ENCODE results near the gene MRPS30.
"Not testable (repeated sequence)": the region's sequence is repeated elsewhere in the genome, so short reads cannot be mapped to it uniquely, and the experiment has no call there.

The MRPS30 gene

GRCh38 chr5:44783634-44784315 is 25.0 kb upstream of the MRPS30 start:
- no peak for DNase-seq (ENCODE audit: low read depth)
- TF ChIP-seq CTCF (conservative IDR thresholded peaks at IDR 0.05; ENCODE audit: low read depth, low read length) = no peak
- no peak overlapping the region for H3K4me3 ChIP-seq (ENCODE audit: low read length)

GRCh38 chr5:44787731-44788130 is 21.0 kb upstream of the MRPS30 start:
- no peak for TF ChIP-seq CTCF (conservative IDR thresholded peaks at IDR 0.05; ENCODE audit: low read depth, low read length)

GRCh38 chr5:44789372-44789995 is 19.3 kb upstream of the MRPS30 start:
- H3K4me3 ChIP-seq (ENCODE audit: low read length); DNase-seq (ENCODE audit: low read depth): not testable (repeated sequence)

More at GRCh38 chr5:44787731-44788130, 21.0 kb upstream of the MRPS30 start:
- DNase-seq (ENCODE audit: low read depth) = no peak
- H3K4me3 ChIP-seq (ENCODE audit: low read length) = no peak overlapping the region

GRCh38 chr5:44792031-44792673 is 16.6 kb upstream of the MRPS30 start:
- DNase-seq (ENCODE audit: low read depth) = not testable (repeated sequence)

GRCh38 chr5:44794371-44794770 is 14.4 kb upstream of the MRPS30 start:
- TF ChIP-seq CTCF (conservative IDR thresholded peaks at IDR 0.05; ENCODE audit: low read depth, low read length) = no peak
- H3K4me3 ChIP-seq (ENCODE audit: low read length) = no peak overlapping the region
- DNase-seq (ENCODE audit: low read depth) = no peak

More at GRCh38 chr5:44792031-44792673, 16.6 kb upstream of the MRPS30 start:
- not testable (repeated sequence) for H3K4me3 ChIP-seq (ENCODE audit: low read length)

GRCh38 chr5:44795496-44795895 is 13.3 kb upstream of the MRPS30 start:
- no peak for DNase-seq (ENCODE audit: low read depth)
- TF ChIP-seq CTCF (conservative IDR thresholded peaks at IDR 0.05; ENCODE audit: low read depth, low read length) = no peak
- no peak overlapping the region for H3K4me3 ChIP-seq (ENCODE audit: low read length)

GRCh38 chr5:44797841-44798240 is 10.9 kb upstream of the MRPS30 start:
- no peak overlapping the region for H3K4me3 ChIP-seq (ENCODE audit: low read length)
- no peak for DNase-seq (ENCODE audit: low read depth)
- TF ChIP-seq CTCF (conservative IDR thresholded peaks at IDR 0.05; ENCODE audit: low read depth, low read length) = no peak

GRCh38 chr5:44801992-44802391 is 6.8 kb upstream of the MRPS30 start:
- H3K4me3 ChIP-seq (ENCODE audit: low read length) = no peak overlapping the region
- no peak for DNase-seq (ENCODE audit: low read depth)
- no peak for TF ChIP-seq CTCF (conservative IDR thresholded peaks at IDR 0.05; ENCODE audit: low read depth, low read length)

All from retinal pigment epithelial cell (primary cell).